HepG2 (cell line): ENCODE results near the gene TMX2. TPM values are rescaled to one million over a fixed set of nuclear protein-coding genes. Genes with fewer than 3 reads are reported as not detected.

Source experiments
- AGO1 ChIP-seq: fragments of 200-400 bp; formaldehyde crosslinking; IDR thresholded peaks from 2 replicates; pipeline ENCODE4 v1.6.1; 2017; ENCODE audit warnings: mild to moderate bottlenecking, low read depth, low read length, moderate library complexity; ENCODE audit not compliant: poor library complexity, severe bottlenecking
- GABPA ChIP-seq, 2 experiments: IDR thresholded peaks; 2 replicates each; pipeline ENCODE4 v1.6.1; 2011 to 2016; ENCODE audit warnings: low read depth in 2 of 2, low read length in 1 of 2, missing biosample characterization in 1 of 2, missing genetic modification characterization in 1 of 2
- HES4 ChIP-seq: sonication (generic); formaldehyde crosslinking; IDR thresholded peaks from 2 replicates; pipeline ENCODE4 v1.9.0; 2021; ENCODE audit warnings: mild to moderate bottlenecking, missing genetic modification reagents, borderline replicate concordance
- HNRNPL ChIP-seq: fragments of 200-400 bp; formaldehyde crosslinking; IDR thresholded peaks from 2 replicates; pipeline ENCODE4 v1.6.1; 2017; ENCODE audit warnings: mild to moderate bottlenecking, low read depth, low read length
- MXD4 ChIP-seq: IDR thresholded peaks from 2 replicates; pipeline ENCODE4 v1.6.1; 2016; ENCODE audit warnings: mild to moderate bottlenecking, missing biosample characterization, missing genetic modification reagents
- NBN ChIP-seq: fragments of 450-650 bp; conservative IDR thresholded peaks from 2 replicates; pipeline ENCODE4 v1.6.1; 2017
- NFE2L2 ChIP-seq: fragments of 150-350 bp; IDR thresholded peaks from 2 replicates; pipeline ENCODE4 v1.6.1; 2014; ENCODE audit warnings: low read length
- NR1H2 ChIP-seq: sonication (generic); formaldehyde crosslinking; IDR thresholded peaks from 2 replicates; pipeline ENCODE4 v1.8.1; 2022; ENCODE audit warnings: low read depth, missing genetic modification reagents, borderline replicate concordance
- PAF1 ChIP-seq: IDR thresholded peaks from 2 replicates; pipeline ENCODE4 v1.6.1; 2016; ENCODE audit warnings: missing genetic modification reagents, missing compliant biosample characterization
- PHB2 ChIP-seq: fragments of 450-650 bp; IDR thresholded peaks from 2 replicates; pipeline ENCODE4 v1.6.1; 2018; ENCODE audit not compliant: partially characterized antibody
- PRPF4 ChIP-seq: fragments of 200-400 bp; formaldehyde crosslinking; IDR thresholded peaks from 2 replicates; pipeline ENCODE4 v1.6.1; 2016; ENCODE audit warnings: low read length, low read depth; ENCODE audit not compliant: poor library complexity, severe bottlenecking
- RORA ChIP-seq: sonication (generic); formaldehyde crosslinking; IDR thresholded peaks from 2 replicates; pipeline ENCODE4 v1.5.0; 2020; ENCODE audit warnings: mild to moderate bottlenecking, missing genetic modification reagents, moderate library complexity
- SALL1 ChIP-seq: sonication (generic); formaldehyde crosslinking; IDR thresholded peaks from 2 replicates; pipeline ENCODE4 v1.8.0; 2022; ENCODE audit warnings: mild to moderate bottlenecking, missing genetic modification reagents
- SMAD9 ChIP-seq: sonication (generic); formaldehyde crosslinking; IDR thresholded peaks from 2 replicates; pipeline ENCODE4 v1.5.1; 2020; ENCODE audit warnings: mild to moderate bottlenecking, missing genetic modification reagents
- SNAPC4 ChIP-seq: sonication (generic); formaldehyde crosslinking; IDR thresholded peaks from 2 replicates; pipeline ENCODE4 v1.4.0; 2020; ENCODE audit warnings: mild to moderate bottlenecking, missing genetic modification reagents
- ZBTB37 ChIP-seq: sonication (generic); formaldehyde crosslinking; IDR thresholded peaks from 2 replicates; pipeline ENCODE4 v1.4.0; 2020; ENCODE audit warnings: mild to moderate bottlenecking, missing genetic modification reagents
- ZNF160 ChIP-seq: sonication (generic); formaldehyde crosslinking; IDR thresholded peaks from 2 replicates; pipeline ENCODE4 v1.8.0; 2022; ENCODE audit warnings: mild to moderate bottlenecking, inconsistent platforms, missing genetic modification reagents
- ZNF225 ChIP-seq: sonication (generic); formaldehyde crosslinking; IDR thresholded peaks from 2 replicates; pipeline ENCODE4 v1.4.0; 2020; ENCODE audit warnings: mild to moderate bottlenecking, missing genetic modification reagents
- ZNF576 ChIP-seq: sonication (generic); formaldehyde crosslinking; IDR thresholded peaks from 2 replicates; pipeline ENCODE4 v1.4.0; 2020; ENCODE audit warnings: mild to moderate bottlenecking, missing genetic modification reagents
- ZNF652 ChIP-seq: IDR thresholded peaks from 2 replicates; pipeline ENCODE4 v1.6.1; 2016; ENCODE audit warnings: low read depth, borderline replicate concordance
- polyA plus RNA-seq, 8 experiments: library from polyadenylated mRNA; depleted of rRNA in 3 of 8; stranded (reverse) in 7 of 8; unstranded in 1 of 8; fragments of >200 nt; fragmentation: Illumina TruSeq in 4 of 8; extraction: Trizol in 4 of 8; gene quantifications; 2 replicates each; pipeline versions ENCODE4 v1.2.1 to v1.2.3, GENCODE V29; 2011 to 2016; ENCODE audit warnings: low read depth in 4 of 8, missing spikeins in 1 of 8, mixed read lengths in 1 of 8; ENCODE audit not compliant: insufficient read depth in 1 of 8
- total RNA-seq, 5 experiments: library from RNA; depleted of rRNA; stranded (reverse); fragments of >200 nt; fragmentation: Illumina TruSeq; extraction: Trizol; gene quantifications; 2 replicates each; pipeline ENCODE4 v1.2.3, GENCODE V29; 2016; ENCODE audit warnings: low read depth in 1 of 5
- TF ChIP-seq, protein P1 (sequence below): sonication (generic); formaldehyde crosslinking; IDR thresholded peaks from 2 replicates; pipeline ENCODE4 v1.8.0; 2022; ENCODE audit warnings: low read depth, missing genetic modification reagents
- TF ChIP-seq, protein P2 (sequence below): sonication (generic); formaldehyde crosslinking; IDR thresholded peaks from 2 replicates; pipeline ENCODE4 v1.4.0; 2020; ENCODE audit warnings: mild to moderate bottlenecking, missing genetic modification reagents

TMX2 gene
- total and polyA plus RNA-seq, 2 of the 13 experiments (the other 11 are each of a cell fraction or from before 2014, with no cell fraction given), result 84.5 to 129 TPM

GRCh38 chr11:57667736-57668433, 44.5 kb upstream of the TMX2 start, which contains the start of gene ZDHHC5 (continued):
- TF ChIP-seq SNAPC4 (CRISPR knock-in tag) (0 out of 2 replicates have a peak, but pooled peaks have one; percentile 18), GABPA (IDR thresholded peaks at IDR 0.05; ENCODE audit: low read depth, low read length) (peak; percentile 74), GABPA (CRISPR knock-in tag; IDR thresholded peaks at IDR 0.05; ENCODE audit: low read depth) (peak; percentile 84), HNRNPL (0 out of 2 replicates have a peak, but pooled peaks have one; percentile 64), MXD4 (CRISPR knock-in tag) (peak; percentile 55; the same call in 1 of the 2 replicates), AGO1 (no peak), NR1H2 (no peak), PHB2 (no peak), NFE2L2 (no peak), SMAD9 (CRISPR knock-in tag) (no peak), PAF1 (CRISPR knock-in tag) (no peak), ZBTB37 (no peak), PRPF4 (no peak), SALL1 (CRISPR knock-in tag) (peak; percentile 73), ZNF225 (CRISPR knock-in tag) (no peak), ZNF576 (CRISPR knock-in tag) (no peak), NBN (no peak), RORA (no peak), ZNF652 (no peak), HES4 (CRISPR knock-in tag) (no peak), ZNF160 (0 out of 2 replicates have a peak, but pooled peaks have one; percentile 28)
- TF ChIP-seq, protein P1, sequence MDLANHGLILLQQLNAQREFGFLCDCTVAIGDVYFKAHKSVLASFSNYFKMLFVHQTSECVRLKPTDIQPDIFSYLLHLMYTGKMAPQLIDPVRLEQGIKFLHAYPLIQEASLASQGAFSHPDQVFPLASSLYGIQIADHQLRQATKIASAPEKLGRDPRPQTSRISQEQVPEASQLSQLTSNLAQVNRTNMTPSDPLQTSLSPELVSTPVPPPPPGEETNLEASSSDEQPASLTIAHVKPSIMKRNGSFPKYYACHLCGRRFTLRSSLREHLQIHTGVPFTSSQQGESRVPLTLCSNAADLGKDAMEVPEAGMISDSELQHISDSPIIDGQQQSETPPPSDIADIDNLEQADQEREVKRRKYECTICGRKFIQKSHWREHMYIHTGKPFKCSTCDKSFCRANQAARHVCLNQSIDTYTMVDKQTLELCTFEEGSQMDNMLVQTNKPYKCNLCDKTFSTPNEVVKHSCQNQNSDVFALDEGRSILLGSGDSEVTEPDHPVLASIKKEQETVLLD (CRISPR knock-in tag), result peak; percentile 99
- TF ChIP-seq, protein P2, sequence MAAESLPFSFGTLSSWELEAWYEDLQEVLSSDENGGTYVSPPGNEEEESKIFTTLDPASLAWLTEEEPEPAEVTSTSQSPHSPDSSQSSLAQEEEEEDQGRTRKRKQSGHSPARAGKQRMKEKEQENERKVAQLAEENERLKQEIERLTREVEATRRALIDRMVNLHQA (CRISPR knock-in tag), result no peak
